ENCODE measurements around the gene MSI2.

The MSI2 gene

DNA sequence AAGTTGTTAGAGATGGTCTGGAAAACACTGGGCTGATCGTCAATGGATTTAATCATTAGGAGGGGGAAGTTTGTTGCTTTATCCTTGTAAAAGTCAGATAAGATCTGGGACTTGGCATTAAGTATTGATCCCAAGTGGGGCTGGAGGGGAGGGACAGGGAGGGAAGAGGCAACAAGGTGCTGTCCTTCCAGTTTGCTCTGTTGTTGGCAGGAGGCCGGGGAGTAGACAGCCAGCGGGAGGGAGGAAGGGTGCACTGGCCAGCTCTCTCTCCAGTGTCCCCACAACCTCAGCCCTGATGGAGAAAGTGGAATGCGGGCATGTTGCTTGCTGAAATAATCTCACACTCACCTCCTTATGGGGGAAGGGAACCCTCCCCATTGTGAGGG lies 278.5 kb downstream of the MSI2 start:
- no peak for DNase-seq (ENCODE audit: low read depth, low spot score)
- Histone ChIP-seq H3K4me3 (no peak overlapping the region), H3K36me3 (ENCODE audit: insufficient read depth, low read length) (no peaks in the 10 kb centered on the region), H3K9me3 (ENCODE audit: low read depth, low read length) (no peaks in the 10 kb centered on the region), H3K27ac (no peak overlapping the region), H3K9ac (ENCODE audit: insufficient read length) (no peak overlapping the region)
- TF ChIP-seq FOXP2 (optimal IDR thresholded peaks at IDR 0.05; ENCODE audit: control extremely low read depth, extremely low read length, insufficient read depth) (no peak), POLR2AphosphoS5 (IDR thresholded peaks at IDR 0.05; ENCODE audit: borderline replicate concordance, low read depth, low read length) (no peak), EZH2 (IDR thresholded peaks at IDR 0.05) (no peak)

DNA sequence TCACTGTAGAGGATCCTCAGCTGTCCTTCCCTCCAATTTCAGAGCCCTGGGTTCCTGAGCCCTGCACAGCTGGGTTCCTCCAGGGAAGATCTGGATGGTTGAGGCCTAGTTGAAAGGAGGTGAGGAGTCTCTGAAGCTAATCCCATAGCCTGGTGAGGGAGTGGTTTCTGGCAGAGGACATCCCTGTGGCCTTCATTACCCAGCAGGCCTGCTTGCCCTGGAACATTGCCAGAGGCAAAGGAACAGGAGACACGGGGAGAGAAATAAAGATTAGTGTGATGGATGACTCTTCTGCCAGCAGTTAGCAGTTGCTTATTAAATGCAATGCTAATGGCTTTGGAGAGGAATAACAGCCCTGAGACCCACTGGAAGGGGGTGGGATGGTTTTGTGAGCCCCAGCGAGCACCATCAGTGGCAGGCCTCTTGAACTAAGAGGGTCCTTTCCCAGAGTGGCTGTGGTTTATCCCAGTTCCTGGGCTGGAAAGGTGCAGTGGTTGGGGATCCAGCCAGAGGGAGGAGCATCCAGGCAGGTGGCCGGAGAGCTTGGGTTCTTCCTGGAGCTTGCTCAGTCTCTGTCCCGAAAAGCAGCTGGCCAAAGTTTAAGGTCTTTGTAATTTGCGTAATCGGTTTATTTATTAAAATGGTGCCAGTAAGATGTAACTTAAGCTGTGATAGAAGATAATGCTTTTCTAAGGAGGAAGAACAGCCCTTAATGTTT lies 279.1 kb downstream of the MSI2 start:
- Histone ChIP-seq H3K36me3 (ENCODE audit: insufficient read depth, low read length) (no peaks in the 10 kb centered on the region), H3K9ac (ENCODE audit: insufficient read length) (no peak overlapping the region), H3K27ac (no peak overlapping the region), H3K9me3 (ENCODE audit: low read depth, low read length) (no peaks in the 10 kb centered on the region), H3K4me3 (no peak overlapping the region)
- DNase-seq (ENCODE audit: low read depth, low spot score): no peak
- TF ChIP-seq EZH2 (IDR thresholded peaks at IDR 0.05) (no peak), FOXP2 (optimal IDR thresholded peaks at IDR 0.05; ENCODE audit: control extremely low read depth, extremely low read length, insufficient read depth) (no peak), POLR2AphosphoS5 (IDR thresholded peaks at IDR 0.05; ENCODE audit: borderline replicate concordance, low read depth, low read length) (no peak)

- no peak overlapping the region for H3K27ac ChIP-seq
- no peak for DNase-seq (ENCODE audit: low read depth, low spot score)
- no peaks in the 10 kb centered on the region for H3K36me3 ChIP-seq (ENCODE audit: insufficient read depth, low read length)
- no peaks in the 10 kb centered on the region for H3K9me3 ChIP-seq (ENCODE audit: low read depth, low read length)
- TF ChIP-seq POLR2AphosphoS5 (IDR thresholded peaks at IDR 0.05; ENCODE audit: borderline replicate concordance, low read depth, low read length) (no peak), FOXP2 (optimal IDR thresholded peaks at IDR 0.05; ENCODE audit: control extremely low read depth, extremely low read length, insufficient read depth) (no peak), EZH2 (IDR thresholded peaks at IDR 0.05) (no peak)
- no peak overlapping the region for H3K4me3 ChIP-seq
- no peak overlapping the region for H3K9ac ChIP-seq (ENCODE audit: insufficient read length)
Observed at GRCh38 chr17:57536289-57536688, 280.0 kb downstream of the MSI2 start.

DNA sequence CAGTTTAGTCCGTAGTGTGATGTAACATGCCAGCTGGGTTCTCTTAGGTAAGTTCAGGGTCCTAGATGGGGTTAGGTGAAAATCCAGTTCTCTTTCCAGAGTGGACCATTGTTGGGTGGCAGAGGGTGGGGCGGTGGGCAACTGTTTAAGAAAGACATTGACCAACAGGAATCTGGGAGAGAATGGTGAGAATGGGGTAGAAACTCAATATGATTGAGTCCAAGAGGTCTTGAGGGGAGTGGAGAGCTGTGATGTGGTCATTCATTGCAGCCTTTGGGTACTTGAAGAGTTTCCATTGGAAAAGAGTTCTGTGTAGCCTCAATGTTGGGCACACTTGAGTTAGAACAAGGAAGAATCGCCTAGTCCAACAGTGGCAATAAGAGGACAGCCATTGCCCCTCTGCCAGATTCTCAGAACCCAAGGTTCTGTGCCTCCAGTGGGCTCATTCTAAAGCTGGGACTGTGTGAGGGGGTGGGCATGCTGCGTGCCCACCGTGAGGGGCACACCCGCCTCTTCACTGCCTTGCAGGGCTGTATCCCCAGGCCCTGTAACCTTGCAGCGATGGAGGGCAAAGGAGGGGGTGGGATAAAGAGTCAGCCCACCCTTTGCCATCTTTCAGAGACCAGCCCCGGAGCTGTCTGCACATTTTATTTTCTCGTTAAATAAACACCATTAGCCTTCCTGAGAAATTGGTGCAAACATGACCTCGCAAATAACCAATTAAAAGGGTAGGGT lies 280.6 kb downstream of the MSI2 start:
- Histone ChIP-seq H3K27ac (no peak overlapping the region), H3K9me3 (ENCODE audit: low read depth, low read length) (no peaks in the 10 kb centered on the region), H3K9ac (ENCODE audit: insufficient read length) (no peak overlapping the region), H3K4me3 (no peak overlapping the region), H3K36me3 (ENCODE audit: insufficient read depth, low read length) (no peaks in the 10 kb centered on the region)
- no peak for TF ChIP-seq FOXP2 (optimal IDR thresholded peaks at IDR 0.05; ENCODE audit: control extremely low read depth, extremely low read length, insufficient read depth)
- TF ChIP-seq EZH2 (IDR thresholded peaks at IDR 0.05): no peak
- no peak for TF ChIP-seq POLR2AphosphoS5 (IDR thresholded peaks at IDR 0.05; ENCODE audit: borderline replicate concordance, low read depth, low read length)
- DNase-seq (ENCODE audit: low read depth, low spot score): no peak

DNA sequence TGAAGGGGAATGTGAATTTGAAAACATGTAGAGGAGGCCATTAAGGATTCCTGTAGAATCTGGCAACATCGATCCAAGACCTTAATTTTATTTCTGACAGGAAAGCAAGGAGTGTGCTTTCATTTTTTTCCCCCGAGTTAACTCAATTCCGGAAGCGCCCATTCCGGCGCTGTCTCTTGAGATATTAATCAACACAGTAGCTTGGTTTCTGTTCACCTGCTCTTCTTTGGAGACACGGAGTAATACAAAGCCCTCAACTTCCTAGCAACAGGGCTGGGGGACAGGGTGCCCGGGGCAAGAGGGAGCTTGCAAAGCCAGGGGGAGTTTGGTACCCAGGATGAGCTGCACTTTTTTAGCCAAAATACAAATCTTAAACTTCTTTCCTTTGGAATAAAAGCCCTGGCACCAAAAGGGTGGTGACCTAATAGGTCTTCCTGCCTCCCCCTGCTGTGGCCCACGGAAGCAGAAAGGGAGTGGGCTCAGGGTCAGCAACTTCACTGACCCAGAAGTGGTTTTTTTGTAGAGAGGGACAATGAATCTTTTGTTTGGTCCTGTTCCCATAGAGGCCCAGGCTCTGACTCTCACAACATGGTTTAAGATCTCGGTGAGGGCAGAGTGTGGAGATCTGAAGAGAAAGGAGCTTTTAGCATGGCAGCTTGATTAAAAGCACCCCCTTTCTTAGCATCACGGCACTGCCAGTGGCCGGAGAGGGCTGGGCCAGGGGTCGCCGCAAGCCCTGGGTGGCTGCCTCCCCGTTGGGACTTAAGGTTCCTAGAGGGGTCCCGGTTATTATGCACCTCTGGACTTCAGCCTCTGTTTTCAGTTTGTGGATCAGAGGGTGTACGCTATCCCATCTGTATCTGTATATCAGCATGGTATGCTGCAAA lies 281.4 kb downstream of the MSI2 start:
- H3K9me3 ChIP-seq (ENCODE audit: low read depth, low read length): no peaks in the 10 kb centered on the region
- no peak overlapping the region for H3K27ac ChIP-seq
- H3K36me3 ChIP-seq (ENCODE audit: insufficient read depth, low read length): no peaks in the 10 kb centered on the region
- H3K4me3 ChIP-seq: no peak overlapping the region
- DNase-seq (ENCODE audit: low read depth, low spot score): no peak
- TF ChIP-seq POLR2AphosphoS5 (IDR thresholded peaks at IDR 0.05; ENCODE audit: borderline replicate concordance, low read depth, low read length) (no peak), FOXP2 (optimal IDR thresholded peaks at IDR 0.05; ENCODE audit: control extremely low read depth, extremely low read length, insufficient read depth) (no peak), EZH2 (IDR thresholded peaks at IDR 0.05) (no peak)
- no peak overlapping the region for H3K9ac ChIP-seq (ENCODE audit: insufficient read length)

GRCh38 chr17:57538736-57539456 lies 282.6 kb downstream of the MSI2 start:
- H3K9me3 ChIP-seq (ENCODE audit: low read depth, low read length): no peaks in the 10 kb centered on the region
- no peak overlapping the region for H3K9ac ChIP-seq (ENCODE audit: insufficient read length)
- no peak for DNase-seq (ENCODE audit: low read depth, low spot score)
- TF ChIP-seq POLR2AphosphoS5 (IDR thresholded peaks at IDR 0.05; ENCODE audit: borderline replicate concordance, low read depth, low read length): no peak
- no peak for TF ChIP-seq EZH2 (IDR thresholded peaks at IDR 0.05)
- no peak for TF ChIP-seq FOXP2 (optimal IDR thresholded peaks at IDR 0.05; ENCODE audit: control extremely low read depth, extremely low read length, insufficient read depth)
- H3K4me3 ChIP-seq: no peak overlapping the region
- H3K27ac ChIP-seq: no peak overlapping the region
- no peaks in the 10 kb centered on the region for H3K36me3 ChIP-seq (ENCODE audit: insufficient read depth, low read length)

- Histone ChIP-seq H3K27ac (no peak overlapping the region), H3K9me3 (ENCODE audit: low read depth, low read length) (no peaks in the 10 kb centered on the region), H3K4me3 (no peak overlapping the region), H3K36me3 (ENCODE audit: insufficient read depth, low read length) (no peaks in the 10 kb centered on the region), H3K9ac (ENCODE audit: insufficient read length) (no peak overlapping the region)
- TF ChIP-seq FOXP2 (optimal IDR thresholded peaks at IDR 0.05; ENCODE audit: control extremely low read depth, extremely low read length, insufficient read depth) (no peak), POLR2AphosphoS5 (IDR thresholded peaks at IDR 0.05; ENCODE audit: borderline replicate concordance, low read depth, low read length) (no peak)
- DNase-seq (ENCODE audit: low read depth, low spot score): no peak
Observed at GRCh38 chr17:57539529-57540301, 283.4 kb downstream of the MSI2 start.

Data from SK-N-MC (cell line).